Activated T-cell treated with anti-CD3 and anti-CD28 coated beads for 4 hours (primary cell): ENCODE measurements around the gene SLC35D3.
"Not testable (repeated sequence)": the region's sequence is repeated elsewhere in the genome, so short reads cannot be mapped to it uniquely, and the experiment has no call there.

Source experiments
- DNase-seq: peaks from one replicate; pipeline ENCODE4 v3.0.0-alpha.2; 2020

Gene SLC35D3

GRCh38 chr6:136968837-136969236 lies 46.7 kb downstream of the SLC35D3 start:
- no peak for DNase-seq

DNA sequence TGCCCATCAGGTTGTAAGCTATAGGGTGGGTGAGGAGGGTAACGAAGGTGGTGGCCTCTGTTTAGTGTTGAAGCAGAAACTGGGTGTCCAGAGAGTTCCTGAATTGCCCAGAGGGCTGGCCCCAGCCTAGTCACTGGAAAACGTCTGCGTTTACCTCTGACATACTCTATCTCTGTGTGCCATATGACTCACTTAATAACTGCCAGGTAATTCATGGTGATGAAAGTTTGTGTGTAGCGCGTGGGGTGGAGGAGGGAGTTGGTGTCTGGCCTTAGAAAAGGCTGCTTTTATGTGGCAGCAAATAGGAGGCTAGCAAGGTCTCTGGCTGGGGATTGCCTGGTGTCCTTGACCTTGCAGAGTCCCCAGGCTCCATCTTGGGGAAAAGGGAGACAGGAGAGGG lies 47.3 kb downstream of the SLC35D3 start:
- DNase-seq = no peak

DNA sequence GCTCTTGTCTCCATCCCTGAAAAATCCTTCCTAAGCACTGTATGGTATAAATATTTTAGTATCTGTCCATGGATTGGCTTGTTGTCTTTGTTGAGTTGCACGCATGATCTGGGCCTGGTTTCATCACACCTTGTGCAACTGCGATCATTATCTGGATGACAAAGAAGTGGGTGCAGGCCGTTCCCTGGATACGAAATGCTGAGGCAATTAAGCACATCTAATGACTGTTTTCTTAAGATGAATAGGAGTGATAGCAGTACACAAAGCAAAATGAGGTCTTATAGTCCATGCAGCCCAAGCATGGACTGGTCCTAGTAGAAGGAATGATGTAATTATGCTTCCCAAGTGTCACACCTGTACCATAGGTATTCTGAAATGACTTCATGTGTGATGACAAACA lies 47.8 kb downstream of the SLC35D3 start:
- no peak for DNase-seq

DNA sequence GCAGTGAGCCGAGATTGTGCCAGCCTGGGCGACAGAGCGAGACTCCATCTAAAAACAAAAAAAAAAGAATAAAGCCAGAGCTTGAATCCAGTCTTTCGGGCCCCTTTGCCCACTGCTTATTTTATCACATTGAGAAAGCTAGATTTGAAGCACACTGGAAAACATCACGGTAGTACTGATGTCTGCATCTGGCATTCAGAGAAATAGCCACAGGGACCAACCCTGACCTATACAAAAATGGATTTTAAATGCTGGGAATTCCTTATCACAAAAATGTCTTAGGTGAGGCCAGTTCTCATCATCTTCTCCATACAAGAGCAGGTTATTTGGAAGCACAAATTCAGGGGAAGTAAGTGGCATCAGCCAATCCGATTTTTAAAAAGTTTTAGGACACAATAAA lies 49.5 kb downstream of the SLC35D3 start:
- DNase-seq = no peak

DNA sequence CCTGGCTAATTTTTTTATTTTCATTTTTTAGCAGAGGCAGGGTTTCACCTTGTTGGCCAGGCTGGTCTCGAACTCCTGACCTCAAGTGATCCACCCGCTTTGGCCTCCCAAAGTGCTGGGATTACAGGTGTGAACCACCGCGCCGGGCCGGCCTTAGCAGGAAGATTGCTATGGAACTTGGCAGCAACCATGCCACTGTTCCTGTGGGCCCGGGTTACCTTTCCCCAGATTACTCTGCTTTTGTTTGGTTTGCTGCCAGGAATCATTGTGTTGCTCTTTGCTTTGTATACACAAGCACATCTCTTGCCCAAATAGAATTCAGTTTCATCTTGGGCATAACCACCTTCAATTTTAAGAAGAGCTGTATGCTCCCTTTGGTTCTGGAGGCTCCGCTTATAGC lies 51.7 kb downstream of the SLC35D3 start:
- DNase-seq = not testable (repeated sequence)
